GM12875 (cell line): ENCODE measurements around the gene HMMR.

Experiments
- H3K4me3 ChIP-seq: one replicate; pipeline ENCODE4 v1.5.1; 2011; ENCODE audit warnings: low read depth, low read length, control low read depth
- TF ChIP-seq, protein P1 (sequence below): IDR thresholded peaks from 2 replicates; pipeline ENCODE4 v1.5.1; 2011; ENCODE audit warnings: low read depth, mild to moderate bottlenecking, control low read depth, inconsistent platforms, low read length, moderate library complexity, borderline replicate concordance; ENCODE audit not compliant: insufficient read depth

The HMMR gene

GRCh38 chr5:163458778-163459385, 1.6 kb upstream of the HMMR start:
- peak overlapping the region; percentile 91 for H3K4me3 ChIP-seq
- TF ChIP-seq, protein P1, sequence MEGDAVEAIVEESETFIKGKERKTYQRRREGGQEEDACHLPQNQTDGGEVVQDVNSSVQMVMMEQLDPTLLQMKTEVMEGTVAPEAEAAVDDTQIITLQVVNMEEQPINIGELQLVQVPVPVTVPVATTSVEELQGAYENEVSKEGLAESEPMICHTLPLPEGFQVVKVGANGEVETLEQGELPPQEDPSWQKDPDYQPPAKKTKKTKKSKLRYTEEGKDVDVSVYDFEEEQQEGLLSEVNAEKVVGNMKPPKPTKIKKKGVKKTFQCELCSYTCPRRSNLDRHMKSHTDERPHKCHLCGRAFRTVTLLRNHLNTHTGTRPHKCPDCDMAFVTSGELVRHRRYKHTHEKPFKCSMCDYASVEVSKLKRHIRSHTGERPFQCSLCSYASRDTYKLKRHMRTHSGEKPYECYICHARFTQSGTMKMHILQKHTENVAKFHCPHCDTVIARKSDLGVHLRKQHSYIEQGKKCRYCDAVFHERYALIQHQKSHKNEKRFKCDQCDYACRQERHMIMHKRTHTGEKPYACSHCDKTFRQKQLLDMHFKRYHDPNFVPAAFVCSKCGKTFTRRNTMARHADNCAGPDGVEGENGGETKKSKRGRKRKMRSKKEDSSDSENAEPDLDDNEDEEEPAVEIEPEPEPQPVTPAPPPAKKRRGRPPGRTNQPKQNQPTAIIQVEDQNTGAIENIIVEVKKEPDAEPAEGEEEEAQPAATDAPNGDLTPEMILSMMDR: no peak

DNA sequence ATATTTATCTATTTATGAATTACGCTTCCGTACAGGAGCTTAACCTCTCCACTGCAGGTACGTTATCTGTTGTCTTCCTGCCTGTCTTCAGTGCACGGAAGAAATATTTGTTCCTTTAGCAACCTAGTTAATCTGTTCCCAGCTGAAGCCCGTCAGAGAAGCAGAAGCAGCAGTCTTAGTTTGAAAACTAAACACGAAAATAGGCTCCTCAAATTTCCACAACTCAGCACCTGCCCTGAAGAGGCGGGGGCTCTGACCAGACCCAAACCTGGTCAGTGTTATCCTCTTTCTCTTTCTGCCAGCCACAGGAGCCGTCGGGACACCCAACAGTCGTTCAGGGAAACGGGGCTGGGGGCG, 992 bp upstream of the HMMR start:
- H3K4me3 ChIP-seq: peak overlapping the region; percentile 91
- TF ChIP-seq, protein P1: no peak

DNA sequence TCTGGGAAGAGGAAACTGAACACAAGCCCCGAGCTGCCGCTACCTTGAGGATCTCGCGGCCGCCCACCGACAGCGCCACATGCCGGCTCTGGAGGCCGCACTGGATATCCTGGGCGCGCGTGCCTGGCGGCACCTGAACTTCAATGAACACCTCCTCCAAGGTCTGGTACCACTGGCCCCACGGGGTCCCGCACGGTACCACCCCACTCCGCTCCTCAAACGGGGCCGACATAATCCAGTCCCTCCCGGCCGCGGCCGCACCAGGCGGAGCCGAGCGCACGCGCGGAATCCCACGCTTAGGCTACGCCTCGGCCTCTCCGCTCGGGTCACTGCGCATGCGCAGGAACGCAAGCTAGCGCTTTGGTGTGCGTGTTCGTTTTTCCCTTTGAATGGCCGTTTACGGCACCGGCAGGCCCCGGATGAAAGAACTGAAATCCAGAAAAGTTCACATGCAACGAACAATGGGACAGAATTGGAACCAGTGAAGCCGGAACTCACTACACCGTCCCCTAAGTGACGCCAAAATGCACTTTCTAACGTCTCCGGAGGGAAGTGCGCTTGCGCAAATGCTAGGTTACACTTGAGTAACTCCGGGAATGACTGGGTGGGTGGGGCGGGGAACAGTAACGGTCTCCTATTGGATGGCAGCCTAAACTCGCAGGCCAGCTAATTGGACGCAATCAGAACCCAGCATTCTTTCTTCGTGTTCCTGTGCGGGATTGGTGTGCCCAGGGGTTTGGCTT, 442 bp upstream of the HMMR start, which contains the start of gene NUDCD2:
NUDCD2 (minus strand) TSS at position 284 of the 743 bp plus-strand sequence; CDS start at position 232, 52 bp downstream.
- peak within 1 kb of the TSS; percentile 91 for H3K4me3 ChIP-seq
- TF ChIP-seq, protein P1: peak; percentile 25; the same call in 1 of the 2 replicates

- H3K4me3 ChIP-seq: no peak overlapping the region
- TF ChIP-seq, protein P1: no peak
Observed at GRCh38 chr5:163463063-163463435, 2.6 kb downstream of the HMMR start.

DNA sequence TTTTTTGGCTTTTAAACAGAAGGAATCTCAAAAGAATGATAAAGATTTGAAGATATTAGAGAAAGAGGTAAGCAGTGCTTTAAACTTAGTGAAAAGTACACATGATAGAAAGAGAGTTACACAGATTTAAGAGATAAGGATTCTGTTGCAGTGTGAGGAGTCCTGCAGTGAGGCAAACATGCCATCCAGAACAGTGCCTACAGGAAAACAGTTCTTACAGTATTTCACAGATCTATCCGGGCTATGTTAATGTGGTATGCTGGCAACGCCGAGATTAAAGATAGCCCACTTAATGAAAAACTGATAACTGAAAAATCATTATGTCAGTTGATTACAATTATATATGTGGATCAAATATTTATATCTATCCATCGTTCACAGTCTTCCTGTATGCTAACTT, 7.2 kb downstream of the HMMR start:
- H3K4me3 ChIP-seq: no peak overlapping the region
- TF ChIP-seq, protein P1: no peak

DNA sequence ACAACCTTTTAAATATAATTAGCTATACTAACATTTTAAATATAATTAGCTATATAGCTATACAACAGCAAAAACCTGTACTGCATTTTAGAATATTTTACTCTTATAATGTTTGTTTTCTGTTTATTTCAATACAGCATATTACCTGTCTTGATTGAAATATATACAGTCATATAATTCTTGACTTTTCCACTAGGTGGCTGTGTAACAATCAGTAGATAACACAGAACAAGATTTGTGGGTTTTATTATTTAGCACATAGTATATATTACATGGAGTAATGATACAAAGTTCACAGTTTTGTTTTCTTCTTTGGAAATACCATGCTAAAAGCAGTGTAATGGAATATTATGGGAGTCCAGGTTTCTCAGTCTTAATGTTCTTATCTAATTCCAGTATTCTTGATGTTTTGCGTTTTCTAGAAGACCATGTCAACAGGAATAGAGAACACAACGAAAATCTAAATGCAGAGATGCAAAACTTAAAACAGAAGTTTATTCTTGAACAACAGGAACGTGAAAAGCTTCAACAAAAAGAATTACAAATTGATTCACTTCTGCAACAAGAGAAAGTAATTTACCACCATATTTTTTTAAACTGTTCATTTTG, 13.3 kb downstream of the HMMR start:
- TF ChIP-seq, protein P1: no peak

More for the DNA sequence above, 13.3 kb downstream of the HMMR start:
- no peak overlapping the region for H3K4me3 ChIP-seq
